Measurements from ENCODE around the gene FOXL2NB.
A peak's percentile ranks its signal among the peaks of the same experiment; 100 is the strongest.
"Not testable (repeated sequence)": the region's sequence is repeated elsewhere in the genome, so short reads cannot be mapped to it uniquely, and the experiment has no call there.

FOXL2NB gene

DNA sequence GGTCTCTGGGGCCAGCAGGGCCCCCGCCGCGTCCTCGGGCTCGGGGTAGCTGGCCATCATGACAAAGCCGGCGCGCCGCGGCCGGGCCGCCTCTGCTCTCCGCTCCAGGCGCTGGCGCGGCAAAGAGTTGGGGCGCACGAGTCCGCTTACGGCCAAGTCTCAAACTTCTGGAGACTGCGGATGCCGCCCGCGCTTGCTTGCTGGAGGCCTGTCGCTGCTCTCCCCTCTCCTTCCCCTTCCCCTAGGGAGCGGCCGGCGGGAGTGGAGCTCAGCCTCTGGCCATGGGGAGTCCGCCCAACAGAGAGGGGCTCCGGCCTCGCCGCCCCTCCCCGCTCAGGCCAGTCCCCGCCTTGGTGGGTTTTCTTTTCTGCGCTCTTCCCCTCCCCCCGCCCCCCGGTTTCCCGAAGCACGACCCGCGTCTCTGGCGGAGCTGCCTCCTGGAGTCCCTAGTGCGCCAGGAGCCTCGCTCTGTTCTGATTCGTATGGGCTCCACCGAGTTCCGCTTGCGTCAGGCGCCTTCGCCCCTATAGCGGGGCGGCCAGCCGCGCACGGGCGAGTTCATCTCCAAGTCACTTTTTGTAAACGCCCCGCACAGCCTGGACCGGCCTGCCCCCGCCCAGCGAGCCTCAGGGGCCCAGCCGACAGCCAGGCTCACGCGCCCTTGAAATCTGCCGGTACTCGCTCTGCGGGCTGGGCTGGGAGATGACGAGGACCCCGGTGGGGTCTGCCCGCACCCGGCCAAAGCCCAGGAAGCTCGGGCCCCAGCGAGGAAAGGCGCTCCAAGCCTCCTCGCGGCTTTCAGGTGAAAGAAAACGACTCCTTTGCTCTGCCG, at the start of gene FOXL2NB, which contains the start of gene FOXL2:
TSS of gene FOXL2NB (plus strand) at position 555 of the 832 bp plus-strand sequence. CDS start at position 703, 148 bp downstream.
TSS of gene FOXL2 (minus strand) at position 475 of the 832 bp plus-strand sequence. CDS start at position 60, 415 bp downstream.
- no peak for DNase-seq (ENCODE audit: low read depth)

DNA sequence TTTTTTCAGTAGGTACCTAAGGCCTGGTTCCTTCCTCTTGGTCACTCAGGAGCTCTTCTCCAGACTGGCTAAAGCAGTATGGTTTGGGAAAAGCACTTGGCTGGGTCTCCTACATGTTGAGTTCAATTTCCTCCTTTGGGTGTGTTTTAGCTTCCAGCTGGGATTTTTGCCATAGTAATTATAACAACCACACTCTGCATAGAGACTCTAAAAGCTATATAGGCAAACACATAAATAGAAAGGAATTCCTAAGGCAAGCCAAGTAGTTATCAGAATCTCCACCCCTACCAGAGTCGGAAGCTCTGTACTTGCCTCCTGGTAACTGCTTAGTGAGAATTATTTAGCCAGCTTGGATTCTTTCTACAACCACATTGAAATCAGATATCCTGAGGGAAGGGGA, 48.7 kb upstream of the FOXL2NB start:
- no peak for DNase-seq (ENCODE audit: low read depth)

DNA sequence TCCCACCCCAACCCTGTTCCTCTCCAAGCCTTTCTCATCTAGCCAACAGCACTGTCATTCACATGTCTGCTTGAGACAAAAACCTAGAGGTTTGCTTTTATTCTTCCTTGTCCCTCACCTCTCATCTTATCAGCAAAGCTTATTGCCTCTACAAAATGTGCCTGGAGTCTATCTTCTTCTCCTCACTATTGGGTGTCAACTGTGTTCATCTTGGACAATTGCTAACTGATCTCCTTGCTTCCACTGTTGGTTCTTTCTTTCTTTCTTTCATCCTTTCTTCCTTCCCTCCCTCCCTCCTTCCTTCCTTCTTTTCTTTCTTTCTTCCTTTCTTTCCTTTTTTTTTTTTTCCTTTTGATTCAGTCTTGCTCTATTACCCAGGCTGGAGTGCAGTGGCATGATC, 48.3 kb upstream of the FOXL2NB start:
- DNase-seq (ENCODE audit: low read depth): no peak

DNA sequence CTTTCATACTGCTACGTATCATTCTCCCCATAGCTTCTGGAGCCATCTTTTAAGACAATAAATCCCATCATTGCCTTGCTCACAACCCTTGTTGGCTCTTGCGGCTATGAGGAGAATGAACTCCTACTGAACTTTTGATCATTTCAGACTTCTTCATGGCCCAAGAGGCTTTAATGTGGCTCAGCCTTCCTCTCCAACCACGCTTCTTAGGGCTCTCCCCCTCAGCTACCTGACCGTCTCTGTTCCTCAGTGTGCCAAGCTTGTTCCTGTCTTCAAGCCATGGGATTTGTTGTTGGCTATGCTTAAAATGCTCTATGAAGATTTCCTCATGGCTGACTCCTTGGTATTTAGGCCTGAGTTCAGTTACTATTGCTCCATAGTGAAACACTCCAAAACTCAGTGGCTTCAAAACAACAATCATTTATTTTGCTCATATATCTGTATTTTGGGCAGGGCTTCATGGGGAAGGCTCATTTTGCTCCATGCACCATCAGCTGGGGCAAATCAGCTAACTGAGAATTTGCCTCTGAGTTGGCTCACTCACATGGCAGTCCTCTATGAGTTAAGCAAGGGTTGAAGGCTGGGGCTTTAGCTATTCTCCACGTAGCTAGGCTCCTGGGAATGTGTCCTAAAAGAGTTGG, 47.5 kb upstream of the FOXL2NB start:
- DNase-seq (ENCODE audit: low read depth): no peak

DNA sequence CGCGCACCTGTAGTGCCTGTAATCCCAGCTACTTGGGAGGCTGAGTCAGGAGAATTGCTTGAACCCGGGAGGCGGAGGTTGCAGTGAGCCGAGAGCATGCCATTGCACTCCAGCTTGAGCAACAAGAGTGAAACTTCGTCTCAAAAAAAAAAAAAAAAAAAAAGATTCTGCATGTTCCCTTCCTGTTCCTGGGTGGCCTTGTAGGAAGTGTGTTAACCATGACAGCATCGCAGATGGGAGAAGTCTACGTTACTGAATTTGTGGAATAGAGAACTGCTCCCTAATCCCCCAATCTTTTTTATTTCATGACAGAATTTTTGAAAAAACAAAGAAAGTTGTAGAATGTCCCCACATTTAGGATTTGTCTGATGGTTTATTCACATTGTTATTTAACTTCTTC, 45.5 kb upstream of the FOXL2NB start:
- DNase-seq (ENCODE audit: low read depth): no peak

DNA sequence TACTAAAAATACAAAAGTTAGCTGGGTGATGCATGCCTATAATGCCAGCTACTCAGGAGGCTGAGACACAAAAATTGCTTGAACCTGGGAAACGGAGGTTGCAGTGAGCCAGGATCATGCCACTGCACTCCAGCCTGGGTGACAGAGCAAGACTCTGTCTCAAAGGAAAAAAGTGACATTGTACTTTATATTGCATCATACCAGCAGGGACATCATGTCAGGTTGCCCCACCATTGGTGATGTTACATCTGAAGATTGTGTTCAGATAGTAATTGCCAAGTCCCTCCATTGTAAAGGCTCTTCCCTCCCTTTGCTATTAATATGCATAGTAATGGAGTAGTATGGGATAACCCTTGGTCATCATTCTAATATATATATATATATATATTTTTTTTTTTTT, 44.8 kb upstream of the FOXL2NB start:
- no peak for DNase-seq (ENCODE audit: low read depth)

DNA sequence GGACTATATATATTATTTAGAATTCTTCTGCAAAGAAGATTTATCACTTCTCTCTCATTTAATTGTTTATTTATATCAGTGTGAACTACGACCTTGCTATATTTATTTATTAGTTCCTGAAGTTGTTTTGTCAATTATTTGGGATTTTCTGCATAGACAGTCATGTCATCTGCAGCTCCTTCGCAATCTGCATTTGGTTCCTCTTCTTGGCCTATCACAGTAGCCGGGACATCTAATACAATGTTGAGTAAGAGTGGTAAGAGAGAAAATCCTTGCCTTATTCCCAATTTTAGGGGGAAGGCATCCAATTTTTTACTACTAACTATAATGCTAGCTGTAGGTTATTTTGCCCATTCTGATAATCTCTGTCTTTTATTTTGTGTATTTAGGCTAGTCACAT, 39.5 kb upstream of the FOXL2NB start:
- no peak for DNase-seq (ENCODE audit: low read depth)

DNA sequence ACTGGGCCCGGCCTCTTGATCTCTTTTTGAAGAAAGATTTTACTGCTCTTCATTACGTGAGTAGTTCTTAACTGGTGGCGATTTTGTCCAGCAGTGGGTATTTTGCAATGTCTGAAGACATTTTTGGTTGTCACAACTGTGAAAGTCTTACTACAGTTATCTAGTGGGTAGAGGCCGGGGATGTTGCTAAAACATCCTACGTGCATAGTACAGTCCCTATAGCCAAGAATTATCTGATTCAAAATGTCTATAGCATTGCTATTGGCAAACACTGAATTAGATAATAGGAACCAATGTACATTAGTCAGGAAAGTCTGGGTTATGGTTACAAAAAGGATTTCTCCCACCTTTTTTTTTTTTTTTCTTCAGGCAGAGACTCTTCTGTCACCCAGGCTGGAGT, 38.2 kb upstream of the FOXL2NB start:
- no peak for DNase-seq (ENCODE audit: low read depth)

DNA sequence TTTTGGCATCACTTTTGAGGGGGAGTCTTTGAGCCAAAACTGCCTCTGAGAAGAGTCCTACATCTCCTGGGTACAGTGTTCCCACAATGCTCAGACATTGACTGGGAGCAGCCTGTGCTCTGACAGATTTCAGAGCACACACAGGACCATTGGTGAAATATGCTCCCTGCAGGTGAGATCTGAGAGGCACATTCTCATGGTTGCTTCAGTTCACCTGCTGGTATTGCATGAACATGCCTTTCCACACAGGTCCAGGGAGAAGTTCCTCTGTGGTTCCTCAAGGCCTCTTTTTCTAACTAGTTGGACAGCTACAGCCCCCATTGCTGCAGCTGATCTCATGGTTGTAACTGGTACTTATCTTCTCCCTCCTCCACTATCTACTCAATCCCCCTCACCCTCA, 37.1 kb upstream of the FOXL2NB start:
- DNase-seq (ENCODE audit: low read depth): no peak

DNA sequence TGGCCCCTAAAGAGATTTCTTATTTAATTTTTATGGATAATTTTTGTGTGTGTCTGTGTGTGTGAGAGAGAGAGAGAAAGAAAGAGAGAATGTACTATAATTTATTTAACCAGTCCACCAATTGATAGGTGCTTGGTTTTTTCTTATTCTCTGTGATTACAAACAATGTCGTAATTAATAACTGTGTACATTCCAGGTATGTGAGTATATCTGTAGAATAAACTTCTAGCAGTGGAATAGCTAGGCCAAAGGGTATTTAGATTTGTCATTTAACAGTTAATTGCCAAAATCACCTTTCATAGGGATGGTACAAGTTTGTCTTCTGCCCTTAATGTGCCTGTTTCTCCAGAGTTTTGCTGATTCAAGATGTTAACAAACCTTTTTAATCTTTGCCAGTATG, 35.4 kb upstream of the FOXL2NB start:
- DNase-seq (ENCODE audit: low read depth): no peak

DNA sequence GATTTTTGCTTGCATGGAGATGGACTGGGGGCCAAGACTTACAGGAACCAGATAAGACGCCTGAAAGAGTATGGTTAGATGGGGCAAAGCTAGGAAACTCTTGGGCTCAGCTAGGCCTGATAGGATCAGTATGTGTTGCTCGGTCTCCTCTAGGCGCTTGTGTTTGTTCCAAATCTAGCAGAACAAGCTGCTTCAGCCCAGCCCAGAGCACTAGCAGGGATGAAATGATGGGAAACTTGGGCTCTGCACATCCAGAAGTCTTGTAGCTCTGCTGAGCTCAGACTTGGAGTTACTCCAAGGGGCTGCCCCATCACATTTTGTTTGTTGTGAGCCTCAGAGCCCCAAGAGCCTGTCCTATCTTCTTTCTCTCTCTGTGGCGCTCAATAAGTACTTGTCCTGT, 34.8 kb upstream of the FOXL2NB start:
- no peak for DNase-seq (ENCODE audit: low read depth)

DNA sequence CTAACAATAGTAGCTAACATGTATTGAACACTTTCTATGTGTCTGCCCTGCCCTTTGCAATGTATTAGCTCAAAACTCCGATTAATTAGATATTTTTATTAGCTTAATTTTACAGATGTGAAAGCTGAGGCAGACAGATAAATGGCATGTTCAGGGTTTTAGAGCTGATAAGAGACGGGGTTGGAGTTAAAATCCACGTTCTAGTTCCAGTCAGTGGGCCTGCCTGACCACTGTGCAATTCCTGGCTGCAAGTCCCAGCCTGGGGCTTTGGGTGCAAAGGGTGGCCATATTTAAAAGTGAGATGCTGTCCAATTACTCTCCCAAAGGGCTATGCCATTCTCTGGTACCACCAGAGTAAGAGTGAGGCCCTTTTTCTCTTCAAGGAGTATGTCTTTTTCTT, 33.3 kb upstream of the FOXL2NB start:
- DNase-seq (ENCODE audit: low read depth): no peak

DNA sequence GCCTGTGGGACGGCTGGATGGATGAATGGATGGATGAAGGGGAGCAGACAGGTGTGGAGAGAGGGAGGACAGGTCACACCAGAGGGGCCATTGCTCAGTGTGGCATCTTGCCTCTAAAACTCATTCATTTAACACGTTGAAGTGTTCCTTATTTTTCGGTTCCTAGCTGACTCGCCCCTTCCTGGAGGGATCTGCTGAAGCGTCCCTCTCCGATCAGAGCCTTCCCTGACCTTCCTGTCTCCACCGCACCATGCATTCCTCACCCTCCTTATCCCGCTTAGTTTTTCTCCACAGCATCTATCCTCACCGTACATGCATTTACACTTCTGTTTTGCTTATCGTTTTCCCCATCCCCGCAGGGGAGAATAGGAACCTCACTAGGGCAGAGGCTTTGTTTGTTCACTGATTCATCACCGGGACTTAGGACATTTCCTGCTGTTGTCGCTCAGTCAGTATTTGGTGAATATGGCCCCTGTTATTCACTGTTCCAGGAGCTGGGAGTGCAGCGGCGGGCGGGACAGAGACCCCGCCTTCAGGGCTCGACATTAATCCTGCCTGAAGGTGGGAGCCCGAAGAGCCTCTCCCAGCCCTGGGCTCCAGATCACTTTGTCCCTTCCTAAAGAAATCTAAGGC, 32.0 kb upstream of the FOXL2NB start:
- no peak for DNase-seq (ENCODE audit: low read depth)

DNA sequence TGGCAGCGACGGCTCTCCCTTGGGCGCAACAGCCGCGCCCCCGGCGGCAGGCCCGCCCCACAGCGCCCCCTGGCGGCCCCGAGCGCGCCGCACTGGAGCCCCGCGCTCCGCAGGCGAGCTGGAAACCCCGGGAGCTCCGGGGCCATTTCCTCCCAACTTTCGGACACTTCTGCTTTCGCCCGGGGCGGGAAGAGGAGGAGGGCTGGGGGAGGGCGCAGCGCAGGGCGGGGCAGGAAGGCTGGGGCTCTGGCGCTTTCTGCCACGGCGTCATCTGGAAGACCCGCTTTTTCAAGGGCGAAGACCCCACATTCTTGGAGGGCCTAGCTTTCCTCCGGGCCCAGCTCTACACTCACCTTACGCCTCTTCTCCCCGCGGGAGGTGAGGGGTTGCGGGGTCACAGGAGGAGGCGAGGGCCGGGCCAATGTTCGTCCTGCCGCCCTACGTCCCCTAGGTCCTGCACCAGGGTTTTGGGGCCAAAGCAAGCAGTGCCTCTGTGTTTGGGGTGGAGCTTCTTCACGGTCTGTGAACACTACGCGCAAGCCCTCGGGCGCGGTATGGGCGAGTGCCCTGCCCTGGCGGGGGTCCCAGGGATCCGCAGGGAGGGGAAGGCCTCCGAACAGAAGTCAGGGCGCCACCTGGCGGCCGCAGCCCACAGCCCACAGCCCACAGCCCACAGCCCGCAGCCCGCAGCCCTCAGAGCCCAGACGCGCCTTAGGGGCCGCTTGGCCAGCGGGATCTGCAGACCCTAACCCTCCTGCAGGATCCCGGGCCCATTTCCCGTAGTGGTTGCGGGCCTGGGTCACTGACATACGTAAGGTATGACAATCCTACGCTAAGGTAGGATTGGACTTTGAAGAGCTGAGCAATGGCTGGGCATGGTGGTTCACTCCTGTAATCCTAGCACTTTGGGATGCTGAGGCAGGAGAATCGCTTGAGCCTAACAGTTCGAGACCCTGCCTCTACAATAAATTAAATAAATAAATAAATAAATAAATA, 31.2 kb upstream of the FOXL2NB start:
- peak; percentile 73 for DNase-seq (ENCODE audit: low read depth)

DNA sequence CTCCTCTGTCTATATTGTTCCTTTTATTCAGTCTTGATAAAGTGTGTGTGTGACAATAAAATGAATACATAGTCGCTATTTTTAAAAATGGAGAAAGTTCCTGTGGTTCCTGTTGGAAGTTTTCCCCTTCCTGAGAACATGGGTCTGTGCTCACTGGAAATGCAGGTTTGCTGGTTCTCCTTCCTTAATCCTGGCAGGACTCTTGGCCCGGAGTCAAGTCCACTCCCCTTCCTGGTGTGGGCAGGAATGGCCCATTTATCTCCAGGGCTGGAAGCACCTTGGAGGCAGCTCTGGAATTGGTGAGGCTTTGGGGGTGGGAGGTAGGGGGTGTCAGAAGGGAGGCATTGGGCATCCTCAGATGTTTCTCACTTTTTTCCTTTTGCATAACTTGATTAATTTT, 30.2 kb upstream of the FOXL2NB start:
- DNase-seq (ENCODE audit: low read depth): no peak

DNA sequence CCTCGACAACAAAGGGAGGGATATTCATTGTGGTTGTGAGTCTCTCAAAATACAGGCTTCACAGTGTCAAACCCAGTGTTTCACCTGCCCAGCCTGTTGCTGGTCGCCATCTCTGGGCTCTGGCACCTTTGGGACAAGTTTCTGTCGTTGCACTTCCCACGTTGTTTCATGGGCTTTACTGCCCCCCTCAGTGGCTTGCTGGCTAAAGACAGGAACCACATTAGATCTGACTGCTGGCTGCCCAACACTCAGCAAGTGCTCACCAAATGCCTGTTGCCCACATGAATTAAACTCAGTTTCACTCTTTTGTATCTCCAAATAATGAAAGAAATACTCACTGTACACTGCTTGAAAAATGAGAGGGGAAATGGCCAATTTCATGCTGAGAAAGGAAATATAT, 27.7 kb upstream of the FOXL2NB start:
- DNase-seq (ENCODE audit: low read depth): no peak

DNA sequence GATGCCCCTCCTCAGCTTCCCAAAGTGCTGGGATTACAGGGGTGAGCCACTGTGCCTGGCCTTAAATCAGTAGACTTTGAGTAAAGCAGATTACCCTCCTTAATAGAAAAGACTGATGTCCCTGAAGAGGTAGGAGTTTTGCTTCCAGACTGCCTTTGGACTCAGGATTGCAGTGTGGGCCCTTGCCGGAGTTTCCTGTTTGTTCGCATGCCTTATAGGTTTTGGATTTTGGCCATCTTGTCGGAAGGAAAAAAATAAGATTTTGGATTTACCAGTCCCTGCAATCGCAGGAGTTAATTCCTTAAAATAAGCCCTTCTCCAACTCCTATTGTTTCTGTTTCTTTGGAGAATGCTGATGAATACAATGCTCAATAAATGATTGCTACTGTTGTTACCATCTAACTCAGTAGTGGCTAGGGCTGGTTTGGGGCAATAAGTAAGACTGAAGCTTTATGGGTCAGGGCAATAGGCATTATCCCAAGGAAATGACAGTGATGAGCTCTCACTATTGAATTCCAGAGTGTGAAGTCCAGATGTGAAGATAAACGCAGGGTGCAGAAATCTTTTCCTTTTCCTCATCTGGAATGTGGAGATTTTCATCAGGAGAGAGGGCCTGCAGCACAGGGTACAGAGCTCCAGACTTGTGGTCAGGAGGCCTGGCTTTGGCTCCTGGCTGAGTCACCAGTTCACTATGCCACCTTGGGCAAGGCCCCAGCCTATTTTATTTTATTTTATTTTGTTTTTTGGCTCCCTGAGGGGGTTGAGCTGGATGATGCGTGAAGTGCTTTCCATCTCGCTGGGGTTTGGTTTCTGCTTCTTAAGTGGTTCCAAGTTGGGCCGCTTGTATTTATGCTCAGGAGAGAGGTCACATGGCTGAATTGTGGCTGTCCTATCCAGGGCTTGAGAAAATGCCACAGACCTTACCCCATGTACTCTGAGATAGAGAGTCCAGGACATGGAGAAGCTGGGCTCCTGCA, 25.4 kb upstream of the FOXL2NB start:
- DNase-seq (ENCODE audit: low read depth): no peak

DNA sequence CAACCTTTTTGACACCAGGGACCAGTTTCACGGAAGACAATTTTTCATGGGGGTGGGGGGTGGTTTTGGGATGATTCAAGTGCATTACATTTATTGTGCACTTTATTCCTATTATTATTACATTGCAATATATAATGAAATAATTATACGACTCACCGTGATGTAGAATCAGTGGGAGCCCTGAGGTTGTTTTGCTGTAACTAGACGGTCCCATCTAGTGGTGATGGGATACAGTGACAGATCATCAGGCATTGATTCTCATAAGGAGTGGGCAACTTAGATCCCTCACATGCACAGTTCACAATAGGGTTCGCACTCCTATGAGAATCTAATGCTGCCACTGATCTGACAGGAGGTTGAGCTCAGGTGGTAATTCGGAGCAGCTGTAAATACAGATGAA, 24.6 kb upstream of the FOXL2NB start:
- not testable (repeated sequence) for DNase-seq (ENCODE audit: low read depth)

DNA sequence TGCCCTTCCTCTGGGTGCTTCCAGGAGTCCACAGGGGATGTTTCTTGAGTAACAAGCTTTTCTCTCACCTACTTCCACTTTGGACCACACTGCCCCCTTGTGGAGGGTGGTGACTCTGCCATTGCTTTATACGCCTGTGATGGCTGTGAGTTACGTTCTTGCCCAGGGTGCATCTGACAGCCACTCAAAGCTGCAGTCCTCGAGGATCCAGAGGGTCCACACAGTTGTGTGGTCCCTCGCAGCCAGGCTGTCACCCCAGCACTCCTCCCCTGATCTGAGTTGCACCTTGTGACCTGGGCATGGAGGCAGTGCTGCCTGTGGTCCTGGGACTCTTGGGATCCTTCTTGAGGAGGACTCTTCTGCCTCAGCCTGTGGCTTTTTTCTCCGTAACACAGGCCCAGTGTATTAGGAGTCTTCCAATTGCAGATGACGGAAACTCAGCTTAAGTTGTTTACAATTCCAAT, 23.5 kb upstream of the FOXL2NB start:
- DNase-seq (ENCODE audit: low read depth): peak; percentile 75

DNA sequence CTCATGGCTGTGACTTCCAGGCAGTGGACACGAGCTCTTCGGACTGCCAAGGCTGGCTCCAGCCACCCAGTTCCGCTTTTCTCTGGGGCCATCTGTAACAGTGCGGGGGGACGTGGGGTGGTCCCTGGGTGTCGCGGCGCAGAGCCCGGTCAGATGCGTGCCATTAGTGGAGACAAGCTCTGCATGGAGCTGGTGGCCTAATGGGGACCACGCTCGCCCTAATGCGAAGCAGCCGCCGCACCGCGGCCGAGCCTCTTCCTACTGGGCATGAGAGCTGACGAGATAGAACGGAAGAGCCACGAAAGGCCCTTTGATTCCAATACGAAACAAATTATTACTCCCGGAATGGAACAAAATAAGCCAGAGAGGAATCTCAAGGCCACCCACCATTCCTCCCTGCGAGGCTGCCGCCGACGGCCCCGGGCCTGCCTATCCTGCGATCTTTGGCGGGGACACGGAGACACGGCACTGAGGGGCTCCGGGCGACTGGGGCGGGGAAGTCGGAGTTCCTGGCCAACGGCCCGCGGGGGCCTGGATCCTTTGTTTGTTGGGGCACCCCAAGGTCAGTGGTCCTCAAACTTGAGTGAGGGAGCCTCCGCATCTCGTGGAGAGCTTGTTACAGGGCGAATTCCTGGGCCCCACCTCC, 18.2 kb upstream of the FOXL2NB start:
- DNase-seq (ENCODE audit: low read depth): no peak

Data from activated T-cell treated with anti-CD3 and anti-CD28 coated beads for 24 hours (primary cell).